Measurements from ENCODE around the gene MPDZ.

The MPDZ gene

GRCh38 chr9:13078164-13078563 is 201.3 kb downstream of the MPDZ start:
- Histone ChIP-seq H3K4me1 (ENCODE audit: low read length) (no peaks in the 10 kb centered on the region), H3K4me3 (ENCODE audit: low read length) (no peak overlapping the region), H3K27ac (ENCODE audit: low read length) (no peak overlapping the region), H3K9ac (ENCODE audit: low read length) (no peak overlapping the region), H3K9me3 (ENCODE audit: insufficient read depth, low read length) (no peaks in the 10 kb centered on the region), H2AFZ (ENCODE audit: low read depth, low read length) (no peak overlapping the region), H4K20me1 (ENCODE audit: insufficient read depth, low read length) (no peaks in the 10 kb centered on the region), H3K36me3 (replicated peaks; ENCODE audit: low read depth, low read length) (no peaks in the 10 kb centered on the region), H3K4me2 (ENCODE audit: low read length) (no peak overlapping the region), H3K79me2 (ENCODE audit: low read length) (no peaks in the 10 kb centered on the region), H3K27me3 (ENCODE audit: low read depth, low read length) (no peaks in the 10 kb centered on the region)
- no peak for TF ChIP-seq EZH2phosphoT487 (IDR thresholded peaks at IDR 0.05; ENCODE audit: low read depth)
- TF ChIP-seq CTCF (IDR thresholded peaks at IDR 0.05; ENCODE audit: low read depth, low read length), result no peak

- Histone ChIP-seq H3K36me3 (replicated peaks; ENCODE audit: low read depth, low read length) (no peaks in the 10 kb centered on the region), H2AFZ (ENCODE audit: low read depth, low read length) (no peak overlapping the region), H3K27ac (ENCODE audit: low read length) (no peak overlapping the region), H3K79me2 (ENCODE audit: low read length) (no peaks in the 10 kb centered on the region), H3K4me3 (ENCODE audit: low read length) (no peak overlapping the region), H3K27me3 (ENCODE audit: low read depth, low read length) (no peaks in the 10 kb centered on the region), H3K4me1 (ENCODE audit: low read length) (no peaks in the 10 kb centered on the region), H3K9ac (ENCODE audit: low read length) (no peak overlapping the region), H4K20me1 (ENCODE audit: insufficient read depth, low read length) (no peaks in the 10 kb centered on the region), H3K9me3 (ENCODE audit: insufficient read depth, low read length) (no peaks in the 10 kb centered on the region), H3K4me2 (ENCODE audit: low read length) (no peak overlapping the region)
- no peak for TF ChIP-seq CTCF (IDR thresholded peaks at IDR 0.05; ENCODE audit: low read depth, low read length)
- no peak for TF ChIP-seq EZH2phosphoT487 (IDR thresholded peaks at IDR 0.05; ENCODE audit: low read depth)
Observed at GRCh38 chr9:13076616-13077015, 202.9 kb downstream of the MPDZ start.

- TF ChIP-seq CTCF (IDR thresholded peaks at IDR 0.05; ENCODE audit: low read depth, low read length) (no peak), EZH2phosphoT487 (IDR thresholded peaks at IDR 0.05; ENCODE audit: low read depth) (no peak)
- H3K4me3 ChIP-seq (ENCODE audit: low read length), result no peak overlapping the region
- H3K27me3 ChIP-seq (ENCODE audit: low read depth, low read length), result no peaks in the 10 kb centered on the region
- H3K36me3 ChIP-seq (replicated peaks; ENCODE audit: low read depth, low read length), result no peaks in the 10 kb centered on the region
- no peaks in the 10 kb centered on the region for H3K79me2 ChIP-seq (ENCODE audit: low read length)
- H2AFZ ChIP-seq (ENCODE audit: low read depth, low read length), result no peak overlapping the region
- H3K4me1 ChIP-seq (ENCODE audit: low read length), result no peaks in the 10 kb centered on the region
- no peak overlapping the region for H3K9ac ChIP-seq (ENCODE audit: low read length)
- H3K9me3 ChIP-seq (ENCODE audit: insufficient read depth, low read length), result no peaks in the 10 kb centered on the region
- H3K4me2 ChIP-seq (ENCODE audit: low read length), result no peak overlapping the region
- no peaks in the 10 kb centered on the region for H4K20me1 ChIP-seq (ENCODE audit: insufficient read depth, low read length)
- H3K27ac ChIP-seq (ENCODE audit: low read length), result no peak overlapping the region
Observed at GRCh38 chr9:13071921-13072320, 207.6 kb downstream of the MPDZ start.

GRCh38 chr9:13070612-13071595 is 208.6 kb downstream of the MPDZ start:
- no peaks in the 10 kb centered on the region for H4K20me1 ChIP-seq (ENCODE audit: insufficient read depth, low read length)
- H3K27me3 ChIP-seq (ENCODE audit: low read depth, low read length), result no peaks in the 10 kb centered on the region
- no peaks in the 10 kb centered on the region for H3K4me1 ChIP-seq (ENCODE audit: low read length)
- H3K9me3 ChIP-seq (ENCODE audit: insufficient read depth, low read length), result no peaks in the 10 kb centered on the region
- no peaks in the 10 kb centered on the region for H3K79me2 ChIP-seq (ENCODE audit: low read length)
- H2AFZ ChIP-seq (ENCODE audit: low read depth, low read length), result no peak overlapping the region
- no peak overlapping the region for H3K9ac ChIP-seq (ENCODE audit: low read length)
- TF ChIP-seq CTCF (IDR thresholded peaks at IDR 0.05; ENCODE audit: low read depth, low read length), result no peak
- TF ChIP-seq EZH2phosphoT487 (IDR thresholded peaks at IDR 0.05; ENCODE audit: low read depth), result no peak
- H3K4me3 ChIP-seq (ENCODE audit: low read length), result no peak overlapping the region
- no peak overlapping the region for H3K27ac ChIP-seq (ENCODE audit: low read length)
- H3K36me3 ChIP-seq (replicated peaks; ENCODE audit: low read depth, low read length), result no peaks in the 10 kb centered on the region
- H3K4me2 ChIP-seq (ENCODE audit: low read length), result no peak overlapping the region

All from OCI-LY3 (cell line).